K562 (cell line): ENCODE results near the gene TTC38. TPM values are rescaled to one million over a fixed set of nuclear protein-coding genes. Genes with fewer than 3 reads are reported as not detected.

Experiments used
- BCLAF1 ChIP-seq, 2 experiments: fragments of 450-650 bp in 1 of 2; IDR thresholded peaks; 2 replicates each; pipeline ENCODE4 v1.6.1; 2011 to 2017; ENCODE audit warnings: low read depth in 2 of 2, antibody characterized with exemption in 1 of 2, borderline replicate concordance in 1 of 2, low read length in 1 of 2, mild to moderate bottlenecking in 1 of 2, mixed read lengths in 1 of 2; ENCODE audit not compliant: control insufficient read depth in 1 of 2
- ZNF318 ChIP-seq, 2 experiments: fragments of 450-650 bp; IDR thresholded peaks; 2 replicates each; pipeline ENCODE4 v1.6.1; 2016; ENCODE audit warnings: mild to moderate bottlenecking in 2 of 2, borderline replicate concordance in 1 of 2, low read depth in 1 of 2, moderate library complexity in 1 of 2
- polyA plus RNA-seq, 8 experiments: library from polyadenylated mRNA; depleted of rRNA in 4 of 8; stranded (reverse) in 5 of 8; unstranded in 3 of 8; fragments of >200 nt; fragmentation: Nextera tagmentation in 2 of 8; fragmentation: Illumina TruSeq in 1 of 8; extraction: Ambion mirVana in 2 of 8; extraction: Trizol in 1 of 8; gene quantifications; 2 replicates each; pipeline versions ENCODE4 v1.2.1 to v1.2.3, GENCODE V29; 2011 to 2014; ENCODE audit warnings: inconsistent platforms in 1 of 8, missing spikeins in 1 of 8
- total RNA-seq, 7 experiments: library from RNA; depleted of rRNA in 6 of 7; stranded (reverse); fragments of >200 nt in 6 of 7; fragmentation: Illumina TruSeq in 2 of 7; extraction: Trizol in 2 of 7; gene quantifications; 2 replicates each; pipeline versions ENCODE4 v1.2.1 to v1.2.3, GENCODE V29; 2011 to 2021; ENCODE audit warnings: low replicate concordance in 1 of 7

TTC38 gene
- total and polyA plus RNA-seq, 9 of the 15 experiments (the other 6 are each of a cell fraction or from before 2014, with no cell fraction given): 0.84 to 28.4 (median 18.1) TPM

GRCh38 chr22:46224898-46225290 is 42.9 kb upstream of the TTC38 start (continued):
- no peak for TF ChIP-seq ZNF318 (IDR thresholded peaks at IDR 0.05; ENCODE audit: borderline replicate concordance in 1 of 2, low read depth in 1 of 2)
- TF ChIP-seq BCLAF1 (IDR thresholded peaks at IDR 0.05; ENCODE audit: borderline replicate concordance in 1 of 2, control insufficient read depth in 1 of 2, low read depth in 2 of 2, low read length in 1 of 2): no peak
